Endodermal cell (in vitro differentiated cells): ENCODE data around the gene ZBTB4. TPM values are rescaled to one million over a fixed set of nuclear protein-coding genes. Genes with fewer than 3 reads are reported as not detected.

ENCODE experiments used
- DNase-seq: peaks from one replicate; pipeline ENCODE4 v3.0.0-alpha.2; 2017
- H3K27ac ChIP-seq: 2 replicates; pipeline ENCODE4 v1.5.1; 2013; ENCODE audit warnings: mild to moderate bottlenecking, low read depth, low read length, moderate library complexity
- H3K27me3 ChIP-seq: 2 replicates; pipeline ENCODE4 v1.6.1; 2013; ENCODE audit warnings: mild to moderate bottlenecking, low read length, moderate library complexity; ENCODE audit not compliant: insufficient read depth, control insufficient read depth, poor library complexity, severe bottlenecking
- H3K36me3 ChIP-seq: 2 replicates; pipeline ENCODE4 v1.7.0; 2013; ENCODE audit warnings: mild to moderate bottlenecking, low read length, moderate library complexity; ENCODE audit not compliant: control insufficient read depth, insufficient read depth
- H3K4me1 ChIP-seq: one replicate; pipeline ENCODE4 v1.7.0; 2013; ENCODE audit warnings: low read length; ENCODE audit not compliant: control insufficient read depth, insufficient read depth
- H3K4me3 ChIP-seq: 2 replicates; pipeline ENCODE4 v1.5.1; 2013; ENCODE audit warnings: mild to moderate bottlenecking, low read length, moderate library complexity
- H3K9ac ChIP-seq: 2 replicates; pipeline ENCODE4 v1.6.1; 2013; ENCODE audit warnings: mild to moderate bottlenecking, low read length, moderate library complexity; ENCODE audit not compliant: poor library complexity, severe bottlenecking; ENCODE audit errors: extremely low read depth
- H3K9me3 ChIP-seq: 2 replicates; pipeline ENCODE4 v1.6.1; 2013; ENCODE audit warnings: mild to moderate bottlenecking, low read length, moderate library complexity; ENCODE audit not compliant: control insufficient read depth
- H3K27ac Mint-ChIP-seq: 2 replicates; pipeline ENCODE4 v1.8.0; 2020; ENCODE audit warnings: mixed read lengths
- H3K27me3 Mint-ChIP-seq: 2 replicates; pipeline ENCODE4 v1.8.0; 2021; ENCODE audit warnings: mild to moderate bottlenecking, mixed read lengths; ENCODE audit not compliant: insufficient read depth
- H3K36me3 Mint-ChIP-seq: 2 replicates; pipeline ENCODE4 v1.8.0; 2020; ENCODE audit warnings: low read depth, mixed read lengths
- H3K4me1 Mint-ChIP-seq: 2 replicates; pipeline ENCODE4 v1.8.0; 2020; ENCODE audit warnings: mixed read lengths
- H3K4me3 Mint-ChIP-seq: 2 replicates; pipeline ENCODE4 v1.8.0; 2020; ENCODE audit warnings: mild to moderate bottlenecking, moderate library complexity, mixed read lengths
- H3K9me3 Mint-ChIP-seq: 2 replicates; pipeline ENCODE4 v1.8.0; 2020; ENCODE audit warnings: mild to moderate bottlenecking, mixed read lengths
- CTCF ChIP-seq: fragments of 200-600 bp; sonication (generic); conservative IDR thresholded peaks from 2 replicates; pipeline ENCODE4 v1.5.0; 2021; ENCODE audit warnings: antibody characterized with exemption, mild to moderate bottlenecking
- WGBS, 2 experiments: methylation state at CpG; one replicate each; pipeline versions ENCODE4 v1.1.5 to v1.1.7; 2013; ENCODE audit warnings: missing lambda C conversion rate in 2 of 2, mixed read lengths in 1 of 2; ENCODE audit not compliant: insufficient coverage in 1 of 2, insufficient read length in 1 of 2; 5-methylcytosine and 5-hydroxymethylcytosine counted together
- total RNA-seq, 2 donors: library from RNA; stranded (reverse); fragmentation: NEBNext Ultra II Directional in 1 of 2; extraction: Animal tissue kit (Norgen Biotek cat#: 25700) in 1 of 2; gene quantifications; 2 replicates in 1 of 2; 3 replicates in 1 of 2; pipeline ENCODE4 v1.2.1, GENCODE V29; 2021

Gene ZBTB4
- total RNA-seq, 2 donors from 2014 or later = 18.8 to 25.5 TPM

GRCh38 chr17:7459961-7460545 lies 19.4 kb downstream of the ZBTB4 start:
- Histone ChIP-seq H3K36me3 (no peaks in the 10 kb centered on the region), H3K4me3 (no peak overlapping the region), H3K9ac (no peak overlapping the region), H3K9me3 (no peaks in the 10 kb centered on the region), H3K4me1 (no peaks in the 10 kb centered on the region), H3K27me3 (no peaks in the 10 kb centered on the region), H3K27ac (no peak overlapping the region)
- no peak for DNase-seq
- Mint-ChIP-seq H3K27me3 (no peaks in the 10 kb centered on the region), H3K4me1 (peaks cover 3% of the 10 kb centered on the region), H3K4me3 (no peak overlapping the region), H3K36me3 (peaks cover 12% of the 10 kb centered on the region), H3K9me3 (no peaks in the 10 kb centered on the region), H3K27ac (no peak overlapping the region)
- WGBS, 2 experiments = 76% methylated on average over 1 of the region's 3 CpGs; no CpG with 5 or more reads in 1 of the 2 experiments
- TF ChIP-seq CTCF = no peak

GRCh38 chr17:7448461-7448860 lies 31.0 kb downstream of the ZBTB4 start:
- no peak overlapping the region for H3K4me3 Mint-ChIP-seq
- WGBS, 2 experiments = 92 to 100% methylated on average over 2 to 7 of the region's 7 CpGs
- H3K4me3 ChIP-seq = no peak overlapping the region

GRCh38 chr17:7445619-7445968 lies 33.8 kb downstream of the ZBTB4 start:
- peaks cover 16% of the 10 kb centered on the region for H3K27me3 ChIP-seq
- no peak for TF ChIP-seq CTCF
- peaks cover 6% of the 10 kb centered on the region for H3K4me1 Mint-ChIP-seq
- H3K36me3 ChIP-seq = no peaks in the 10 kb centered on the region
- no peaks in the 10 kb centered on the region for H3K9me3 Mint-ChIP-seq
- H3K27ac Mint-ChIP-seq = peak overlapping the region; percentile 93
- peak; percentile 98 for DNase-seq
- no peaks in the 10 kb centered on the region for H3K9me3 ChIP-seq
- H3K9ac ChIP-seq = peak overlapping the region; percentile 50
- H3K4me3 ChIP-seq = peak overlapping the region; percentile 79
- 6 to 8% methylated on average over 11 to 16 of the region's 16 CpGs for WGBS, 2 experiments
- H3K27ac ChIP-seq = no peak overlapping the region
- H3K4me1 ChIP-seq = no peaks in the 10 kb centered on the region
- H3K4me3 Mint-ChIP-seq = peak overlapping the region; percentile 71
- H3K36me3 Mint-ChIP-seq = no peaks in the 10 kb centered on the region
- H3K27me3 Mint-ChIP-seq = peaks cover 65% of the 10 kb centered on the region

More at GRCh38 chr17:7448461-7448860, 31.0 kb downstream of the ZBTB4 start:
- Histone ChIP-seq H3K36me3 (no peaks in the 10 kb centered on the region), H3K4me1 (no peaks in the 10 kb centered on the region), H3K9me3 (no peaks in the 10 kb centered on the region), H3K27ac (no peak overlapping the region), H3K9ac (no peak overlapping the region), H3K27me3 (no peaks in the 10 kb centered on the region)
- Mint-ChIP-seq H3K27ac (no peak overlapping the region), H3K27me3 (peaks cover 36% of the 10 kb centered on the region), H3K36me3 (peaks cover 2% of the 10 kb centered on the region), H3K4me1 (peaks cover 6% of the 10 kb centered on the region), H3K9me3 (no peaks in the 10 kb centered on the region)
- DNase-seq = no peak
- no peak for TF ChIP-seq CTCF
